G401 (cell line): ENCODE measurements around the gene PRR14L. TPM values are rescaled to one million over a fixed set of nuclear protein-coding genes. Genes with fewer than 3 reads are reported as not detected.
"Not testable (repeated sequence)": the region's sequence is repeated elsewhere in the genome, so short reads cannot be mapped to it uniquely, and the experiment has no call there.

ENCODE experiments used
- DNase-seq: peaks from one replicate; pipeline ENCODE4 v3.0.0-alpha.2; 2015; ENCODE audit warnings: low spot score
- in situ Hi-C: cut with HindIII; loops from 2 replicates; pipeline ENCODE4 v1.10.0; 2016; ENCODE audit warnings: low sequenced_read_pairs, mixed read lengths
- total RNA-seq: library from RNA; depleted of rRNA; stranded (reverse); fragments of >200 nt; shearing (Covaris generic); gene quantifications from 2 replicates; pipeline ENCODE4 v1.2.3, GENCODE V29; 2014; rRNA removed

PRR14L gene
- total RNA-seq: 3.9 and 5.3 TPM in 2 replicates

GRCh38 chr22:31749636-31750364, at the start of gene PRR14L:
TSS of gene PRR14L (minus strand) at chr22:31750132. CDS start at chr22:31738860, 11,272 bp downstream.
- in situ Hi-C loops: loop anchor here (10.0 kb wide), 1 partner anchor 215 kb away; no protein-coding TSS in a partner anchor
- DNase-seq: peak; percentile 98

GRCh38 chr22:31799358-31799757, 49.4 kb upstream of the PRR14L start:
- in situ Hi-C loops: not testable (repeated sequence)

DNA sequence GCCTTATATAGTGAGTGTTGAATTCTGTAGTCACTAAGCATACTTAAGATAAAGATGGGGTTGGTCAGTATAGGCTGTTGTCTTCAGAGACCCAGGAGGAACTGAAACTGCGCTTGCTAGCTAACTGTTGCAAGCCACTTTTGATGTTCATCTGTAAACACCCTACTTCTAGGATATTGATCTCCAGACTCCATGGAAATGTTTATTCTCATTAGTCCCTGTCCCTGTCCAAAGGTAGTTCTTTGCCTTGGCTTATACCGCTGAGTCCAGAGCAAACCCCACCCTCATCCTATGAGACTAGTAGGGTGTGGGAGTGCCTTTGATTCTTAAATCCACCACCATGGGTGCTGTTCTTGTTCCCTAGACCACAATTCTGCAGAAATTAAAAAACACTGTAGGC, 40.3 kb upstream of the PRR14L start:
- in situ Hi-C loops: no loop called here
- no peak for DNase-seq

More at GRCh38 chr22:31799358-31799757, 49.4 kb upstream of the PRR14L start:
- DNase-seq: not testable (repeated sequence)

GRCh38 chr22:31789803-31790202, 39.9 kb upstream of the PRR14L start:
- DNase-seq: no peak
- in situ Hi-C loops: no loop called here

DNA sequence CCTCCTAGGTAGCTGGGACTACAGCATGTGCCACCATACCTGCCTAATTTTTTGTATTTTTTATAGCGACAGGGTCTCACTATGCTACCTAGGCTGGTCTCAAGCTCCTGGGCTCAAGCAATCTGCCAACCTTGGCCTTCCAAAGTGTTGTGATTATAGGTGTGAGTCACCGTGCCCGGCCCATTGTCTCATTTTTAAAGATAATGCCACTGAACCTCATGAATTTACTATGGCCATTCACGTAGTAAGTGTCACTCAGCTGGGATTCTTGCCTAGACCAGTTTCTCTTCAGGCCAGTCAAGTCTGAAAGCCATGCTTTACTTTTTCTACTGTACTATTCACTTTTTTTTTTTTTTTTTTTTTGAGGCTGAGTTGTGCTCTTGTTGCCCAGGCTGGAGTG, 26.3 kb upstream of the PRR14L start:
- DNase-seq: no peak
- in situ Hi-C loops: no loop called here

DNA sequence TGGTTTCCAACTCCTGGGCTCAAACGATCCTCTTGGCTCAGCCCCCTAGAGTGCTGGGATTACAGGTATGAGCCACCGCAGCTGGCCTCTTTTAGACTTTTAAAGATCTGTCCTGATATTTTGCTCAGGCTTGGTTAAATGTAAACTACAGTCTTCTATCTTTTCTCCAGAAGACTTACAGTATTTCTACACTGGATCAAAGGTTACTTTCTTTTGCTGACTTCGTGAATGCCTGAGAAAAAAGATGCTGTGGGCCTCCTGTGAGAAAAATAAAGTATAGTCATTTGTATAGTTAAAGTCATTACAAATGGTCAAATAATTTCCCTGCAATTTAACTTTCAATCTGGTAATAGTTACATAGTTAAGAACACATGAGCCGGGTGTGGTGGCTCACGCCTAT, 23.5 kb upstream of the PRR14L start:
- in situ Hi-C loops: no loop called here
- DNase-seq: no peak

DNA sequence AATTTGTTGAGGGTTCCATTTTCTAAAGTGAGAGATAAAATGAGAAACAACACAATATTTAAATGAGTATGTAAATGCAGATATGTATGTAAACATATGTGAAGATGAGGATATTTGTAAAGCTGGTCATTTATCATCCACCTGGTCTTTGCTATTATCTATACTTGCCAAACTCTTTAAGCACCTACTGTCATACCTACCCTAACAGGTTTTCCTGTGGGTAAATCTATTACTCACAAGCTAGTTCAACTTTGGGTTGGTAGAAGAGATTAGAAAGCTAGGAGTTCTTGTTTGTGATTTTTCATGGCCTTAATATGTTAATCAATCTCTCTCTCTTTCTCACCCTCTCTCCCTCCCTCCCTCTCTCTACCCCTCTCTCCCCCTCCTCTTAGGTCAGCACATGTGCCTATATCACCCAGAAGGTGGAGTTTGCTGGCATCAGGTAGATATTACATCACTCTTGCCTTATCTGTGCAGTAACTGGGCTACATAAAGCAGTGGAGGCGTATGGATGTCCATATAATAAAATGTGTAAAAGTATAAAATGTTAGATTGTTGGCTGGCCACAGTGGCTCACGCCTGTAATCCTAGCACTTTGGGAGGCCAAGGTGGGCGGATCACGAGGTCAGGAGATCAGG, 18.6 kb upstream of the PRR14L start:
- DNase-seq: no peak
- in situ Hi-C loops: no loop called here

DNA sequence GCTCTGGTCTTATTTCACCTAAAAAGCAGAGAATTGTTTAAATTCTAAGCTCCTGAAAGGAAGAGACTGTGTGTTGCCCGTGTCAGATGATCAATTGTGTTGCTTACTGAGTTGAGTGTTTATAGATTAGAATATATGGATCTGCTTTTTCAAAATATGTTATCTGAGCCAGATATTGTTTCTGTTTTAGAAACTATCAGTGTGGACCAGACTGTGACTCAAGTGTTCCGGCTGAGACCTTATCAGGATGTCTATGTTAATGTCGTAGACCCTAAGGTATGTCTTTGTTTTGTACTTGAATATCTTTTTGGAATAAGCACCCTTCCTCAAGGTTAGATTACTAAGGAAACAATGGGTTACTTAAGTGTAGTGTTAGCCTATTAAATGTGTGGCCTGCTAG, 14.9 kb upstream of the PRR14L start:
- in situ Hi-C loops: no loop called here
- no peak for DNase-seq

DNA sequence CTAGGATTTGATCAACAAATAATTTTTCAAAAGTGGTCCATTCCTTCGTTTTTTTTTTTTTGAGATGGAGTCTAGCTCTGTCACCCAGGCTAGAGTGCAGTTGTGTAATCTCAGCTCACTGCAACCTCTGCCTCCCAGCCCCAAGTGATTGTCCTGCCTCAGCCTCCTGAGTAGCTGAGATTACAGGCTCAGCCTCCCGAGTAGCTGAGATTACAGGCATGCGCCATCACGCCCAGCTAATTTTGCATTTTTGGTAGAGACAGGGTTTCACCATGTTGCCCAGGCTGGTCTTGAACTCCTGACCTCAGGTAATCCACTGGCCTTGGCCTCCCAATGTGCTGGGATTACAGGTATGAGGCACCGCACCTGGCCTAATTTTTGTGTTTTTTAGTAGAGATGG, 8.9 kb upstream of the PRR14L start:
- in situ Hi-C loops: loop anchor here (10.0 kb wide), 1 partner anchor 206 kb away; no protein-coding TSS in a partner anchor

GRCh38 chr22:31757265-31757664, 7.3 kb upstream of the PRR14L start:
- in situ Hi-C loops: loop anchor here (10.0 kb wide), 1 partner anchor 208 kb away; no protein-coding TSS in a partner anchor

More for the DNA sequence above, 8.9 kb upstream of the PRR14L start:
- not testable (repeated sequence) for DNase-seq

GRCh38 chr22:31754813-31755212, 4.9 kb upstream of the PRR14L start:
- in situ Hi-C loops: loop anchor here (10.0 kb wide), 1 partner anchor 210 kb away; no protein-coding TSS in a partner anchor

More at GRCh38 chr22:31757265-31757664, 7.3 kb upstream of the PRR14L start:
- no peak for DNase-seq

DNA sequence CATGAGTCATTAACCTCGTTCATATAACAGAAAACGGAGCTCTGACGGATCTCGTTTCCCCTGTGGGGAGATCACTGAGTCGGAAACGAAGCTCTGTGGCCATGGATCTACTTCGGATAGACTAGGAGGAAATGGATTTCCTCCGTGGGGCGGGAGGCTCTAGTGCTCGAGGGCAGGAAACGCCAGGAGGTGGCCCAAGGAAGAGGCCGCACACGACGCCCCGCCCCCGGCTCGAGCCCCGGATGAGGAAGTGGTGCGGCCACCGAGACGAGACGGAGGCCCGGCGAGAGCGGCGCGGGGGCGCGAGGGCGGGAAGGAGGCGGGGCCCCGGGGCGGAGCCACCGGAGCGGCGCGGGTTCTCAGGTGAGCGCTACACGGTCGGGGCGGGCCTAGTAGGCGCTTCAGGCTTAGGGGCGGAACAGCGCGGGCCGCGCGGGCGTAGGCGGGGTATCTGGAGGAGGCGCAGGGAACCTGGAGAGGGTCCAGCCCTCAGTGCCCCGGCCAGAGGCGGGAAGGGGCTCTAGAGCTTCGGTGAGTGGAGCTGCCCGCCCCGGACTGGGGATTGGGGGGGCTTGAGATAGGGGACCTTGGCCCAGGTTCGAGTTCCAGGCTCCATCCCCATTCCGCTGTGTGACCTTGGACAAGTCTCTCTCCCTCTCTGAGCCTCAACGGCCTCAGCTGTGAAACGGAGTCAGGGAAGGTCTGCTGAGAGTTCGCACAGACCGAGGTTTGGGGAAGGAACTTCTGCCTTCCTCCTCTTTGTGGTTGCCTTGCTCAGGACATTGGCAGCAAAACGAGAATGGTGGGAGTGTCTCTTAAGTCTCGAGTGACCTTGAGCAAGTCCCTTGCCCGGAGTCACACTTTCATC, 3.9 kb upstream of the PRR14L start, which contains the start of gene DEPDC5:
Gene DEPDC5 (plus strand): TSS at position 386 of the 868 bp plus-strand sequence. CDS start 903 bp downstream, outside the sequence.
- peak; percentile 97 for DNase-seq
- in situ Hi-C loops: loop anchor here (10.0 kb wide), 1 partner anchor 211 kb away; no protein-coding TSS in a partner anchor

More at GRCh38 chr22:31754813-31755212, 4.9 kb upstream of the PRR14L start:
- DNase-seq: peak; percentile 23

- in situ Hi-C loops: loop anchor here (10.0 kb wide), 1 partner anchor 212 kb away; no protein-coding TSS in a partner anchor
Observed at GRCh38 chr22:31753005-31753633, 3.2 kb upstream of the PRR14L start.

DNA sequence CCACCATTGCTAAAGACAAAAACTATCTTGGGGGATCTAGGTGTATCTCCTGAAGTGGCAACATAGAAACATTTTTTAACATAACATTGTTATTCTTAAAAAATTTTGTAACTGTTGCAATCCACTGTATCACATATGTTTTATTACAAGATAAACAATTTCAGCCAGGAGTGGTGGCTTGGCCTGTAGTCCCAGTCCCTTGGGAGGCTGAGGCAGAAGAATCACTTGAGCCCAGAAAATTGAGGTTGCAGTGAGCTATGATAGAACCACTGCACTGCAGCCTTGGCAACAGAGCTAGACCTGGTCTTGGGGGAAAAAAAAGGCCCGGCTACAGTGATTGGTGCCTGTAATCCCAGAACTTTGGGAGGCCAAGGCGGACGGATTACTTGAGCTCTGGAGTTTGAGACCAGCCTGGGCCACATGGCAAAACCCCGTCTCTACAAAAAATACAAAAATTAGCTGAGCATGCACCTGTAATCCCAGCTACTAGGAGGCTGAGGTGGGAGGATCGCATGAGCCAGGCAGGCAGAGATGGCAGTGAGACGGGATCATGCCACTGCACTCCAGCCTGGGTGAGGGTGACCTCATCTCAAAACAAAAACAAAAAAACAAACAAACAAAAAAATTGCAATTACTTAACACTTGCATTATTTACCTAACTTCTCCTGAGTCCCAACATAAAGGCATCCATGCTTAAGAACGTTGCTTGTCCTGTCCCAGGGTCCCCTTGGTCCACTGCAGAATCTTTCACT, 2.3 kb upstream of the PRR14L start:
- in situ Hi-C loops: loop anchor here (10.0 kb wide), 1 partner anchor 213 kb away; no protein-coding TSS in a partner anchor
- DNase-seq: no peak

More at GRCh38 chr22:31753005-31753633, 3.2 kb upstream of the PRR14L start:
- DNase-seq: peak; percentile 71

DNA sequence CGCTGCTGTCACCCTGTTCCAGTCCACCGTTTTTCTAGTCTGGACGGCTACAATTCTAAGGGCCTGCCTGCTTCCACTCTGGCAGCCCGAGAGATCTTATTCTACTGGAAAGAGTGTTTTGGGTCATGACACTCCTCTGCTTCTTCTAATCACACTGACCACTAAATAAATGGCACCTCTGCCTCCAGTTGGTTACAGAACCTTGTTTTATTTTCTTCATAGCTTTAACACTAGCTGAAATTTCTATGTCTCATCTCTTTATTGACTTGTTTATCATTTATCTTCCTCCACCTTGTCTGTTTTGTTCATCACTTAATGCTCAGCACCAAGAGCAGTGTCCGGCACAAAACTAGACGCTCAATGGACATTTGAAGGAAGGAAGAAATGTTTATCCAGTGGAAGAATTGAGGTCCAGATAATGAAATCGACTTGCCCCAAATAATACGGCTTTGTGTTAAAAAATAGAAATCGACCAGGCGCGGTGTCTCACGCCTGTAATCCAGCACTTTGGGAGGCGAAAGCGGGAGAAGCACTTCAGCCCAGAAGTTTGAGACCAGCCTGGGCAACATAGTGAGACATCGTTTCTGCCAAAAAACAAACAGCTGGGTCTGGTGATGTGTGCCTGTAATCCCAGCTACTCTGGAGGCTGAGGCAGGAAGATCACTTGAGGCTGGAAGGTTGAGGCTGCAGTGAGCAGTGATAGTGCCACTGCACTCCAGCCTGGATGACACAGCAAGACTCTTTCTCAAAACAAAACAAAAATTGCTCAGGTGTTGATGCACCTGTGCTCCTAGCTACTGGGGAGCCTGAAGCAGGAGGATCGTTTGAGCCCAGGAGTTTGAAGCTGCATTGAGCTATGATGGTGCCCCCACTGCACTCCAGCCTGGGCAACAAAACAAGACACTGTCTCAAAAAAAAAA, 693 bp upstream of the PRR14L start:
- in situ Hi-C loops: loop anchor here (10.0 kb wide), 1 partner anchor 214 kb away; no protein-coding TSS in a partner anchor
- DNase-seq: no peak

DNA sequence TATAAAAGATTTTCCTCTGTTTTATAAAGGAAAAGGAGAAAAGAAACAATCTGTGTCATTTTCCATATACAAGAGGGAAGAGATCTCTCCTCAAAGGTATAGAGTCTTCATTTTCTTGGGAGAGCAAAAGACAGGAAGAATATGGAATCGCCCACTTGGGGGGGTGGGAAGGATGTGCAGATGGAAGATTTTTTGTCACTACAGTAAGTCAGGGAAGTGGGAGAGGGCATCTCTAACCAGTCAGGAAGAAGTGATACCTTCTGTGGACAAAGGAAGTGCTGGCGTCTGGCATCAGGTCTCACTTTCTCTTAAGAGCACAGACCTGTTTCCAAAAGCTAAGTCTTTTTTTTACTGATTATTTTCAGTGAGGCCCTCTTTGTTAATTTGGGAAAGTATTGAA, 1.4 kb downstream of the PRR14L start:
- DNase-seq: no peak
- in situ Hi-C loops: no loop called here

- in situ Hi-C loops: no loop called here
- DNase-seq: no peak
Observed at GRCh38 chr22:31747441-31747840, 2.5 kb downstream of the PRR14L start.
